ENCODE results near the gene DHX34. TPM values are rescaled to one million over a fixed set of nuclear protein-coding genes. Genes with fewer than 3 reads are reported as not detected.

DHX34 gene
- polyA plus RNA-seq, 1 of the 3 experiments (the other 2 are of a cell fraction) = 16.4 TPM

GRCh38 chr19:47356900-47357299, 7.8 kb downstream of the DHX34 start:
- Histone ChIP-seq H3F3A (replicated peaks; ENCODE audit: insufficient read depth) (no peaks in the 10 kb centered on the region), H3K4me3 (ENCODE audit: low read depth in 2 of 2, low read length in 1 of 2) (no peak overlapping the region), H3K9me3 (no peaks in the 10 kb centered on the region), H3K4me1 (ENCODE audit: control insufficient read depth in 1 of 2, insufficient read depth in 2 of 2, low read depth in 1 of 2, low read length in 1 of 2) (peaks cover 0 to 7% of the 10 kb centered on the region in 2 experiments; a peak in 1 of 4 replicates), H4K20me1 (ENCODE audit: insufficient read depth) (no peaks in the 10 kb centered on the region), H3K27me3 (ENCODE audit: insufficient read depth) (no peaks in the 10 kb centered on the region), H3K4me2 (no peak overlapping the region), H2AFZ (ENCODE audit: low read depth) (no peak overlapping the region), H3K79me2 (ENCODE audit: insufficient read depth) (peaks cover 37% of the 10 kb centered on the region), H3K9me2 (no peaks in the 10 kb centered on the region), H3K9ac (no peak overlapping the region), H3K36me3 (replicated peaks in 1 of 2; ENCODE audit: control insufficient read depth in 1 of 2, insufficient read depth in 2 of 2, low read length in 1 of 2) (peaks cover 52 to 59% of the 10 kb centered on the region in 2 experiments), H3K27ac (ENCODE audit: low read depth in 2 of 2, low read length in 1 of 2) (no peak overlapping the region)
- ChIA-PET POLR2A (no interaction called here), CTCF (interaction anchor here (1.4 kb wide), 1 partner anchor 34 kb away, joined by 4 read pairs; no protein-coding TSS in a partner anchor)
- WGBS (ENCODE audit: low lambda C conversion rate) = 97% methylated on average over 6 of the region's 6 CpGs
- no peak for DNase-seq
- no peak for TF ChIP-seq TEAD4 (IDR thresholded peaks at IDR 0.05; ENCODE audit: borderline replicate concordance, insufficient read depth)
- TF ChIP-seq NRF1 (IDR thresholded peaks at IDR 0.05; ENCODE audit: low read depth, low read length) = no peak
- TF ChIP-seq MEF2A (IDR thresholded peaks at IDR 0.05; ENCODE audit: borderline replicate concordance, low read depth) = no peak
- TF ChIP-seq SIN3A (IDR thresholded peaks at IDR 0.05; ENCODE audit: borderline replicate concordance, low read depth, low read length) = no peak
- TF ChIP-seq ELF1 (IDR thresholded peaks at IDR 0.05) = no peak
- no peak for TF ChIP-seq YY1 (IDR thresholded peaks at IDR 0.05; ENCODE audit: low read depth)
- TF ChIP-seq CHD2 (IDR thresholded peaks at IDR 0.05; ENCODE audit: low read length, partially characterized antibody) = no peak
- no peak for TF ChIP-seq EZH2phosphoT487 (IDR thresholded peaks at IDR 0.05; ENCODE audit: borderline replicate concordance, low read depth)
- TF ChIP-seq GABPA (IDR thresholded peaks at IDR 0.05; ENCODE audit: low read depth) = no peak
- no peak for TF ChIP-seq POLR2AphosphoS5 (IDR thresholded peaks at IDR 0.05; ENCODE audit: low read depth, low read length)
- TF ChIP-seq MXI1 (IDR thresholded peaks at IDR 0.05; ENCODE audit: low read depth, low read length) = no peak
- TF ChIP-seq, protein P1, sequence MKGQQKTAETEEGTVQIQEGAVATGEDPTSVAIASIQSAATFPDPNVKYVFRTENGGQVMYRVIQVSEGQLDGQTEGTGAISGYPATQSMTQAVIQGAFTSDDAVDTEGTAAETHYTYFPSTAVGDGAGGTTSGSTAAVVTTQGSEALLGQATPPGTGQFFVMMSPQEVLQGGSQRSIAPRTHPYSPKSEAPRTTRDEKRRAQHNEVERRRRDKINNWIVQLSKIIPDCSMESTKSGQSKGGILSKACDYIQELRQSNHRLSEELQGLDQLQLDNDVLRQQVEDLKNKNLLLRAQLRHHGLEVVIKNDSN (IDR thresholded peaks at IDR 0.05; ENCODE audit: borderline replicate concordance, low read depth) = no peak
- TF ChIP-seq, protein P2, sequence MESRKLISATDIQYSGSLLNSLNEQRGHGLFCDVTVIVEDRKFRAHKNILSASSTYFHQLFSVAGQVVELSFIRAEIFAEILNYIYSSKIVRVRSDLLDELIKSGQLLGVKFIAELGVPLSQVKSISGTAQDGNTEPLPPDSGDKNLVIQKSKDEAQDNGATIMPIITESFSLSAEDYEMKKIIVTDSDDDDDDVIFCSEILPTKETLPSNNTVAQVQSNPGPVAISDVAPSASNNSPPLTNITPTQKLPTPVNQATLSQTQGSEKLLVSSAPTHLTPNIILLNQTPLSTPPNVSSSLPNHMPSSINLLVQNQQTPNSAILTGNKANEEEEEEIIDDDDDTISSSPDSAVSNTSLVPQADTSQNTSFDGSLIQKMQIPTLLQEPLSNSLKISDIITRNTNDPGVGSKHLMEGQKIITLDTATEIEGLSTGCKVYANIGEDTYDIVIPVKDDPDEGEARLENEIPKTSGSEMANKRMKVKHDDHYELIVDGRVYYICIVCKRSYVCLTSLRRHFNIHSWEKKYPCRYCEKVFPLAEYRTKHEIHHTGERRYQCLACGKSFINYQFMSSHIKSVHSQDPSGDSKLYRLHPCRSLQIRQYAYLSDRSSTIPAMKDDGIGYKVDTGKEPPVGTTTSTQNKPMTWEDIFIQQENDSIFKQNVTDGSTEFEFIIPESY (IDR thresholded peaks at IDR 0.05; ENCODE audit: borderline replicate concordance, low read depth) = no peak

DNA sequence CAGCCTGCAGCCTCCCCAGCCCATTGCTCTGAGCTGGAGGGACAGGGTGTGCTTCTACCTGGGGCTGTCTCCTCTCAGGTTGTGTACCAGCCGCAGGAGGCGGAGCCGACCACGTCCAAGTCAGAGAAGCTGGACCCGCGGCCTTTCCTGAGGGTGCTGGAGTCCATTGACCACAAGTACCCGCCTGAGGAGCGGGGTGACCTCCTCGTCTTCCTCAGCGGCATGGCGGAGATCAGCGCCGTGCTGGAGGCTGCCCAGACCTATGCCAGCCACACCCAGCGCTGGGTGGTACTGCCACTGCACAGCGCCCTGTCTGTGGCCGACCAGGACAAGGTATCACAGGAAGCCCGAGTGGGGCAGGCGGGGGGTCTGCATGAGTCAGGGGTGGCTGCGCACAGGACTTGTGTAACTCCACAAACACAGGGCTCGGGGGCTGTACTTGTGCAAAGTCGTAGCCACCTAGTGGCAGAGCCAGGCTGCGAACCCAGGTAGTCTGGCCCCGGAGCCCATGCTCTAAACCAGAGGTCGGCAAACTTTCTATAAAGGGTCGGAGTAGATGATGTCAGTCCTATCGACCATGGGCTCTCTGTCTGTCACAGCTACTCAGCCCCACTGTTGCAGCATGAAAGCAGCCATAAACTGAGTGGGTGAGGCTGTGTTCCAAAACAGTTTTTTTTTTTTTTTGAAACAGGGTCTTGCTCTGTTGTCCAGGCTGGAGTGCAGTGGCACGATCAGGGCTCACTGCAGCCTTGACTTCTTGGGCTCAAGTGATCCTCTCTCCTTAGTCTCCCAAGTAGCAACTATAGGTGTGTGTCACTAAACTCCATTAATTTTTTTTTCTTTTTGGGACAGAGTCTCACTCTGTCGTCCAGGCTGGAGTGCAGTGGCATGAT, 8.9 kb downstream of the DHX34 start:
- Histone ChIP-seq H3K9me2 (no peaks in the 10 kb centered on the region), H3K9me3 (no peaks in the 10 kb centered on the region), H3K9ac (no peak overlapping the region), H3K27me3 (ENCODE audit: insufficient read depth) (no peaks in the 10 kb centered on the region), H3K4me1 (ENCODE audit: control insufficient read depth in 1 of 2, insufficient read depth in 2 of 2, low read depth in 1 of 2, low read length in 1 of 2) (peaks cover 0 to 5% of the 10 kb centered on the region in 2 experiments; a peak in 1 of 4 replicates), H3K36me3 (replicated peaks in 1 of 2; ENCODE audit: control insufficient read depth in 1 of 2, insufficient read depth in 2 of 2, low read length in 1 of 2) (peaks cover 52 to 58% of the 10 kb centered on the region in 2 experiments), H3F3A (replicated peaks; ENCODE audit: insufficient read depth) (no peaks in the 10 kb centered on the region), H3K4me3 (ENCODE audit: low read depth in 2 of 2, low read length in 1 of 2) (no peak overlapping the region), H3K27ac (ENCODE audit: low read depth in 2 of 2, low read length in 1 of 2) (no peak overlapping the region), H2AFZ (ENCODE audit: low read depth) (no peak overlapping the region), H4K20me1 (ENCODE audit: insufficient read depth) (no peaks in the 10 kb centered on the region), H3K79me2 (ENCODE audit: insufficient read depth) (peaks cover 26% of the 10 kb centered on the region), H3K4me2 (no peak overlapping the region)
- peak; percentile 31 for DNase-seq
- CTCF ChIA-PET = interaction anchor here (0.6 to 2.6 kb wide), 4 partner anchors 9 to 79 kb away, joined by 3 to 11 read pairs (median 4); partner anchors contain the start of gene DHX34
- no peak for TF ChIP-seq MXI1 (IDR thresholded peaks at IDR 0.05; ENCODE audit: low read depth, low read length)
- peak; percentile 36 for TF ChIP-seq CTCF (IDR thresholded peaks at IDR 0.05)
- 84% methylated on average over 14 of the region's 28 CpGs for WGBS (ENCODE audit: low lambda C conversion rate)
- POLR2A ChIA-PET = no interaction called here
